Mucosa of gallbladder (tissue), 1 donor: Measurements from ENCODE around the gene VEPH1. TPM values are rescaled to one million over a fixed set of nuclear protein-coding genes. Genes with fewer than 3 reads are reported as not detected.

Experiments used
- DNase-seq: peaks from one replicate; pipeline ENCODE4 v3.0.0-alpha.2; 2020; ENCODE audit warnings: low spot score
- total RNA-seq: library from RNA; stranded (reverse); gene quantifications from one replicate; pipeline ENCODE4 v1.2.1, GENCODE V29; 2021
- donor health status: DM: no; HTN: no; CAD: no.

The VEPH1 gene
- total RNA-seq, 1 donor from 2014 or later = 3.1 TPM

DNA sequence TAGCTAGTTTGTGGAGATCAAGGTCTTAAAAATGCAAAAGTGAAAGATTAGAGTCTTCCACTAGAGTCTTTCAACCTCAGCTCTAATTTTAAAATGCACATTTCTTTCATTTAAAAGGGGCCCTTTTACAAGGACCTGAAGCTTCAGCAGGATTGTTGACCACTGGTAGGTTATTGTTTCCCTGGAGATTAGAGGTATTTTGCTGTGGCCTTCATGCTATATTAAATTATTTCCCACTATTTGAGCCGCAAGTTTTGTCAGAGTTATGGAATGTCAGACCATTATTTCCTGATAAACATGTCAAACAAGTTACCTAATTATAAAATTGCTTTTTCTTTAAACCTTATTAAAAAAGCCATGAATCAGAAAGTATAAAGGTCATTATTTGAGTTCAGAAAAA is 240.2 kb downstream of the VEPH1 start:
- DNase-seq = no peak

DNA sequence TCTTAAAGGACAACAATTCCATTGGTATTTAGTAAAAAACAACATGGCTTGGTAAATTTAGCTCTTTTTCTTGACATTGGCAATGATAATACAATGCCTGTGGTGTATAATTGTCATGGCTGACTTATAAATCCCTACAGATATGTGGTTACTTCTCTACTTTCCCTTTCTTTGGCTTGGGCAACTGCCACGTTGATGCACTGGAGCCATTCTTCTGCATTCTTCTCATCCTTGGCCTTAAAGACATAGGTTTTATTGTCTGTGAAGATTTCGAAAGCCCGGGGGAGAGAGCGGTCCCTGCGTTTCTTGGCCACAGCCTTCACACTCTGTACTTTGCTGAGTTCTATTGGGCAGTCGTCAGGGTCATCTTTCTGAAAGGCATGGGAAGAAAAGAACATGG is 242.2 kb downstream of the VEPH1 start:
- DNase-seq = no peak

DNA sequence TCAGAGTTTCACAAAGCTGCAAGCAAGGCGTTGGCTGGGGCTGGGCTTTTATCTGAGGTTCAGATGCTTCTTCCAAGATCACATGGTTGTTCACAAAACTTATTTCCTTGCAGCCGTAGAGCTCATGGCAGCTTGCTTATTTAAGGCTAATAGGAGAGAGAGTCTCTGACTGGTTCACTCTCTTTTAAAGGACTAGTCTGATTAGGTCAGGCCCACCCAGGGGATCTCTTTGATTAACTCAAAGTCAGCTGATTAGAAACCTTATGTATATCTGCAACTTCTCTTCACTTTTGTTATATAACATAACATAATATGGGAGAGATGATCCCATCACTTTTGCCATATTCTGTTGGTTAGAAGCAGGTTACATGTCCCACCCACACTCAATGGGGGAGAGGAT is 243.4 kb downstream of the VEPH1 start:
- DNase-seq = no peak

DNA sequence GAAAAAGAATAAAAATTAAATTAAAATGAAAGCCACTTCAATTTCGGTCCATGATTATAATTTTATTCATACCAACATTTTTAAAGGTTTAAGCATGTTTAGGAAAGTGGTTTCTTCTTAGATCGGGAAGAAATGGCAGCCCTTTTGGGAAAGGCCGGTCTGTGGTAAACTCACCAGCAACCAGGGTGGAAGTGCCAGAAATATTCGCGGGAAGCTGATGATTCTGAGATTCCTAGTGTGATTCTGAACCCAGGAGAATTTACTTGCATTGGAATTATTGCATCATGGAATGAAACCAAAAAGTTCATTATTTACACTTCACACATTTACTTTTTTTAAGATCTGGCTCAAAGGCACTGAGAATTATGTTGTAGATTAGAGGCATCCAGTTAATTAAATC is 246.1 kb downstream of the VEPH1 start:
- no peak for DNase-seq

DNA sequence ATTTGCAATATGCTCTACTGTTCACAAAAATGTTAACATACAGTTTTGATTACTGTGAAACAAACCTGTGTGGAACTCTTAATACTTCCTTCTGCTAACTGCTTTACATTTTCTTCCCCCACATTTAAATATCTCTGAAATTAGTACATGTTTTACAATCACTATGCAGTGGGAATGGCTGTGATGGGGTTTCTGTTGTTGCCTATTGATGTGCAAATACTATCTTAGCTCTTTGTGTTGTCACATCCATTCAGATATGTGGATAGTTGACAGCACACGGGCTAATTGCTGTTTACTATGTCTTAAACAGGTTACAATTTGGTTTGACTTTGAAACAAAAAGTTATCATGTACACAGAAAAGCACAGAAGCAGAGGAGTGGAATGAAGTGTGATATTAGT is 247.4 kb downstream of the VEPH1 start:
- DNase-seq = no peak

DNA sequence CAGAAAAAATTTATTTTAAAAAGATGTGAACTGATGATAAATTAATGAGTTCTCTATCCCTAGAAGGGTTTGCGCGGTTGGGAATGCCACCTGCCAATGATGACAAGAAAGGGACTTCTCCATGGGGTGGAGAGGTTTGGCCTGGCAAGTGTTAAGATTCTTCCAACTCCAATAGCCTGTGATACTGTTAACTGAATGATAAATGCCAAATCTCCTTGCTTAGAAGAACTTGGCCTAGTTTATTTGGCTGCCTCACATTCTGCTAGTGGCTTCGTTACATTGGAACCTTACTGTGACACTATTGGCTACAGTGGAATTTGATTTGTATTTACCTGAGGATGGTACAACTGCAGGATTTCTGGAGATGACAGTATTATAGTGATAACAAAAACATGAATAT is 251.5 kb downstream of the VEPH1 start:
- DNase-seq = no peak

DNA sequence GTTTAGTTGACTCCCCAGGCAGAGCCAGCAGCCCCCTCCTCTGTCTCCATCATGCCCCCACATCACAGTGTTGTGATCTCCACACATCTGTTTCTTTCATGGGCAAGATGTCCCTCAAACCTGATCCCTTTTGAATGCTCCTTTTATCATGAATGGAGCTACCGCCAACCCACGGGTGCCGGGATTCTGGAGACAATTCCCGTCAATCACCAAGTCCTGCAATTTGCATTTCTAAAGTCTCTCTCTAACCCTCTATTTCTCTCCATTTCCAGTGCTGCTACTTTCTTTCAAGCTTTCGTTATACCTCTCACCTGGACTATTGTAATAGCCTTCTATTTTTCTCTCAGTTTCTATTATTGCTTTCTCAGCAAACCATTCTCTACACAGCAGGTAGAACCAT is 253.6 kb downstream of the VEPH1 start:
- DNase-seq = no peak

DNA sequence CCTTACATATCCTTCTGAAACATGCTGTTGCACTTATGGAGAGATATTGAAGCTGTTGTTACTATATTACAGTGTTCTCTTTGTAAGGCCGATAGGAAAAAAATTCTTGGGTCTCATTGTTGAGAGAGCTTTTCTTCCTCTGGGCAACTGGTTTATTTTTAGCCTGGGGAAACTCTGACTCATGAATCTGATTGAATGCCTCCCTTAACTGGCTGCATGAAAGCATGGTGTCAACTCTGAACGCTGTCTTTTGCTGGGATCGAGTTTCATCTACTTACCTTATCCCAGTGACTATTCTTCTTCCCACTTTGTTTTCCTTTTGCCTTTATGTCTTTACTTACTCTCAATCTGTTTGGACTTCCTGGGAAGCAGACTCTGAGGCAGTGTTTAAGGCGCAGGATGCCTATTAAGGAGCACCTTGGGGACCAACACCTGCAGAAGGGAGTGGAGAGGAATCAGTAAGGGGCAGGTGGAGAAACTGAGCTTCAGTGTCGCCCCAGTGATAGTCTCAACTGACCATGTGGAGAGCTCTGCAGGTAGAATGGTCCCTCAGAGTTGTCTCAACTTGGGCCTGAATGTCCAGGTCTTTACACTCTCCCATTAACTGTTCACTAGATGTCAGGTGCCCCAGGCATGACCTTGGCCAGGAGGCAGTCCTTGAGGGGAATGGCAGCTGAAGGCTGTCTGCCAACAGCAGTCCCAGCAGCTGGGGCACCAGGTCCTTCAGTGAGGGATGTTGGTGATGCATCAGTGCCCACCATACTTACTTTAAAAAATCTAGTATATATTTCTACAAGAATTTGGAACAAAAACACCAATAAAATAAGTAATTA is 254.4 kb downstream of the VEPH1 start:
- no peak for DNase-seq

DNA sequence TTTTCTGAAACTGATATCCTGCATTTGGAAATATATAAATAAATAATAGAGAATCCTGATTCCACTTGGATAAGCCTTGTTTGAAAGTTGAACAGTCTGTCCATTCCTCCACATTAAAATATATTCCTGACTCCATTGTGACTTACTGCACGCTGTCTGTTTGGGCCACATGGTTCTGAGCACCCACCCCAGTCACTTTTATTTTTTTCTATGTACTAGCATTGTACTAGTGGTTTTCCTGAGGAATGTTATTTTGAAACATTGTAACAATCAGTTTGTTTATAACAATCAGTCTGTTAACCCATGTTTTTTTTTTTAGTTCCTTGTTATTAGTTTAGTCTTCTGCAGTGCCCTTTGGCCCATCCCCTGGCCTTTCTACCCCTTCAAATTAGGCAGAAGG is 255.8 kb downstream of the VEPH1 start:
- no peak for DNase-seq

DNA sequence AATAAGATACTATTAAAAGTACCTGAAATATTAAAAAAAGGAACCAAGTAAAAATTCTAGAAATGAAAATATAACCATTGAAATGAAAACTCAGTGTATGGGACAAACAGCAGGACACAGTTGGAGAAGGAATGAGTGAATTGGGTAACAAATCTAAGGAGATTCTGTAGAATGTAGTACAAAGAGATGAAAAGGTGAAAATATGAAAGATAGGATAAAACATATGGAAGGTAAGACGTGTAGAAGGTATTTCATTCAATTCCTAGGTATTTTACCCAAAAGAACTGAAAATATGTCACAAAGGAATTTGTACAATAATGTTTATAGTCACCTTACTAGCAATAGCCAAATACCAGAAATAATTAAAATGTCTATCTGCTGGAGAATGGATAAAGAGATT is 260.4 kb downstream of the VEPH1 start:
- DNase-seq = no peak

DNA sequence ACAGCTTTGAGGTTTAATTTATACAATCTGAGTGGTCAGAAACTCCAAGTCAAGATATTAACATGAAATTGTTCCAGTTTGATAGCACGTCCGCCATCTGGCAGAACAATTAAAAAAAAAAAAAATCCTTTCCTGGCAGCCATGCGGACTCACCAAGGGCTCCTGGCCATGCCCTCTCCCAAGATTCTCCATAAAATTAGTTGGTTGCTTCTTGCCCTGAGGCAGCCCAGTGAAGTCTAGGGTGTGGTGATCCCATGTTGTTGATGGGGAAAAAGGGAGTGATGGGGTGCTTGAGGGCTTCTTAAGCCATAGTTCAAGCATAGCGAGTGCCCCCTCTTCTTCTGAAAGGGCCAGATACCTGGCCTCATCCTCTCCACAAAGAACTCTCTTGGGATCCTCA is 261.6 kb downstream of the VEPH1 start:
- no peak for DNase-seq

DNA sequence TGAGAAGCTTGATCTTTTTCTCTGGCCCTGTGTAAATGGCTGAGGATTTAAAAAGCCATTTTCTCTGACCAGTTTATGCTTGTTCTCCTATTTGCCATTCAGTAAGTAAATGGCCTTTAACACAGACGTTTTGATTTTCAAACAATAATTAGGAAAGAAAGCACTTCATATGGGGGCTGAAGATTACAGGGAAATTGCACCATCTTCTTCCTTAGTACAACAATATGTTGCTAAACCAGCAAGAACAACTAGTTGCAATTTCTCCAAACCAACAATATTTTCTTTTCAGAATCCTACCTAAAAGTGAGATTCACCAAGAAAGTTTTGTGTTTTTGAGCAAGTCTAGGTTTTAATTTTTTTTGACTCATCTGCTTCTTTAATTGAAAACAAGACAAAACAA is 262.8 kb downstream of the VEPH1 start:
- DNase-seq = no peak

DNA sequence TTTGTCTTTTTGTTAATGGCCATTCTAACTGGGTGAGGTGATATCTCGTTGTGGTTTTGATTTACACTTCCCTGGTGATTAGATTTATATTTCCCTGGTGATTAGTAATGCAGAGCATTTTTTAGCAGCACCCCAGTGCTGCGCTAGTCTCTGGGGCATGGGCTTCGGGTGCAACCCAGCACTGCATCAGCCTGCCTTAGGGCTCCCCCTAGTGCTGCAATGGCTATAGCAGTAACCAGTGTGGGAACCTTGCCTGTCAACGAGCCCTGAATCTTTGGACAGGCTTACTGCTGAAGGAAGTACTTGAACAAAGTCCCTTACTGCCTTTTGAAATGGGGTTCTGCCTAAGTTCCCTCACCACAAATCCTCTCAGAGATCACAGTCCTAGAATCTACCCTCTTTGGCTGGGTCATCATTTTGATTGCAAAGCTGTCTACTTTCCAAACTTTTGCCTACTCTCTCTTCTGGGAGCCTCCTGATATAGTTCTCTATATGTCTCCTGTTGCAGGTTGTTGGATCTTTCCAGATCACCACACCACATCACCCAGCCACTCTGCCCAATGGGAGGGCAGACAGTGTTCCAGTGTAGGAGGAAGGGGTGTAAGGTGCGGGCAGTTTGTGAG is 264.0 kb downstream of the VEPH1 start:
- DNase-seq = peak; percentile 70

DNA sequence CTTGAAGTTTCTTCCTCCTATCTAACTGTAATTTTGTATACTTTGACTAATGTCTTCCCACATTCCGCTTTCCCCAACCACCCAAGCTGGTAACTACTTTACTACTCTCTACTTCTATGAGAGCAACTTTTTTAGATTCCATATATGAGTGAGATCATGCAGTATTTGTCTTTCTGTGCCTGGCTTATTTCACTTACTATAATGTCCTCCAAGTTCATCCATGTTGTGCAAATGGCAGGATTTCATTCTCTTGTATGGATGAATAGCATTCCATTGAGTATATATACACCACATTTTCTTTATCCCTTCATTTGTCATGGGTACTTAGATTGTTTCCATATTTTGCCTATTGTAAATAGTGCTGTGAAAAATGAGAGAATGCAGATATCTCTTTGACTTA is 264.8 kb downstream of the VEPH1 start:
- DNase-seq = no peak

DNA sequence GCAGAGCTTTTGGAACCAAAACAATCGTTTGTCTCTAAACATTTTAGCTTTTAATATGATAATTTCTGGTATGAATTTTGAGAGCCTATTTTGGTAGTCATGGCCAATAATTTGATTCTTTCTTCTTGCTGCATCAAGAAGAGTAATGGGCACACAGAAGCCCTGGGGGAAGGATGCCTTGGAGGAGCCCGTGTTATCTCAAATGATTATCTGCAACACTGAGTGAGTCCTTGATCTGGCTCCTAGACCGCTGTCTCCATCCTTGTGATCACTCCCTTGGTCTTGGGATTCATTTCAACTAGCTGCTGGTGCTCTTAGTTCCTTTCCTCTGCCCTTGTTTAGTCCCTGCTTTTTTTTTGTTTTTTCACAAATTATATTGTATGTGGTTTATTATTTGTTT is 265.3 kb downstream of the VEPH1 start:
- DNase-seq = no peak

DNA sequence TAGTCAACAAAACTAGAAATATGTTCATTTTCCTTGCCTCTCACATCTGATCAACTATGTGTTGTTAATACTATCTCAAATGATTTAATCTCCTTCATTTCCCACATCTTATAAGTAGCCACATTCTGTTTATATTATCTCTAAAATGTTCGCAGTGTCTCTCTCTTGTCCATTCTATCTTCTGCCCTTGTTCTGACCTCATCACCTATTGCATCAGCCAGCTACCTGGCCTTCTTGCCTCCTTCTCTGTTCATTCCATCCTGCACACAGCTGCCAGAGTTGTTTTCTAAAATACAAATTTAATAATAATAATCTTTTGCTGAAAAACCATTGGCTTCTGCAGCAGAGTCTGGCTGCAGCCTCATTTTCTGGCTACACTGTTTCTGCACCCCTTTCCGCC is 267.9 kb downstream of the VEPH1 start:
- DNase-seq = no peak

DNA sequence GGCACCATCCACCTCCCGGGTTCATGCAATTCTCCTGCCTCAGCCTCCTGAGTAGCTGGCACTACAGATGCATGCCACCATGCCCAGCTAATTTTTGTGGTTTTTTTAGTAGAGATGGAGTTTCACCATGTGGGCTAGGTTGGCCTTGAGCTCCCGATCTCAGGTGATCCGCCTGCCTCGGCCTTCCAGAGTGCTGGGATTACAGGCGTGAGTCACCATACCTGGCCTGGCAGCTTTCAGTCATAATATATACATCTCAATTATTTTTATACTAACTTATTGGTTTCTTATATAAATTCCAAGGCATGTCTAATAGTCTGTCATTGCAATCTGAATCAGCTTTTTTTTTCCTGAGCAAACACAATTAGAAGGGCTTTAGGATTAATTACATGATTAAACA is 269.3 kb downstream of the VEPH1 start:
- no peak for DNase-seq

DNA sequence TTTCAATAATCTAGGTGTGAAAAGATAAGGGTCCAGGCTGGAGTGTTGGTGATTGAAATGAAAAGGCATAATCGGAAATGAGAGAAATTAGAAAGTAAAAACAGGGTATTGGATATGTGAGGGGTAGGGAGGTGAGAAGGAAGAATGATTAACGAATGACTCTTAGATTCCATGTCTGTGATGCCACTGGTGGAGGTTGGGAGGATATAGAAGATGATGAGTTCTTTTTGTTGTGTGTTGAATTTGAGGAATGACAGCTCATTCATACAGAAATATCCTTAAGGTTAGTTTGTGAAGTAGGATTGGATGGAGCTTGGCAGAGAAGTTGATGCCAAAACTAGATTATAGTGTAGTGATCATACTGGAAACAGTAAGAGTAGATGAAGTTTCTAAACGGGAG is 271.1 kb downstream of the VEPH1 start:
- no peak for DNase-seq

DNA sequence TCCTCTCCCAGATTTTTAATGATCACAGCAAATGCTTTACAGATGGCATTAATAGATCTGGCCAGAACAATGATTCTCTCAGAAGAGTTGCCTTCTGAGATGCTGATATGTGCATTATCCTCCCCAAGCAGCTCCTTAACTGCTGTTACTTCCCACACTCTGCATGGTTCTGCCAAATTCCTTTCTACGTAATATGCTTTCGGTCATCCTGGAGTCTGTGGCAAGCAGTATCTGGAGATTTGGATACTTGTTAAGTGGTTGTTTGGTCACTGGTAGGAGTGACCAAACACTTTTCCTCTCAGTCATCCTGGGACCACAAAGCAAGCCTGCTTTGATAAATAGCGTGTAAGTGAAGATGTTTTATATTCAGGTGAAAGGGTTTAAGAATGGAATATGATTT is 272.1 kb downstream of the VEPH1 start:
- no peak for DNase-seq

DNA sequence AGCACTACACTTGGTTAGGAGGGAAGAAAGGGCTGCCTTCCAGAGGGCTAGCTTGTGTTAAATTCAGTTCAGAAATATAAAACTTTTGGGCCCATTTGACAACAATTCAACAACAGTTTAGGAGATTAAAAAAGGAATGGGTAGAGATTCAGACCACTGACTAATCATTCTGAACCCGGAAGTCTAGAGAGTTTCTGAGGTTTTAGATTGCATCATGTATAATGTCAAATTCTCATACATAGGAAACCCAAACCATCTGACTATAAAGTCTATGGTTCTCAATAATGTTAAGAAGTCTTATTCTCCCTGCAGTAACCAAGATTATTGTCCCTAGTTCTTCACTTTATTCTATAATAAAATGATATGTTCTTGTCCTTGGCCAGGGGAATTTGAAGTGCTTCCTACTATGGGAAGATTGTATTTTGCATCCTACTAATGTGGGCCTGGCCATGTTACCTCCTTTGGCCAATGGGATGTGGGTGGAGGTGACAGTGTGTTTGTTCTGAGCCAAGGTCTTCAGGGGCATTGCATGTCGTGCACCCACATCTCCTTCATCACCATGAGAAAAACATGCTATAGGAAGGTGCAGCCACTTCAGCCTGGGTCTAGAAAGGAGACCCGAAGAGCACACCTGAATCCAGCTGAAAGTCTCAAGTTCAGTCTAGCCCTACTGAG is 276.9 kb downstream of the VEPH1 start:
- DNase-seq = no peak

DNA sequence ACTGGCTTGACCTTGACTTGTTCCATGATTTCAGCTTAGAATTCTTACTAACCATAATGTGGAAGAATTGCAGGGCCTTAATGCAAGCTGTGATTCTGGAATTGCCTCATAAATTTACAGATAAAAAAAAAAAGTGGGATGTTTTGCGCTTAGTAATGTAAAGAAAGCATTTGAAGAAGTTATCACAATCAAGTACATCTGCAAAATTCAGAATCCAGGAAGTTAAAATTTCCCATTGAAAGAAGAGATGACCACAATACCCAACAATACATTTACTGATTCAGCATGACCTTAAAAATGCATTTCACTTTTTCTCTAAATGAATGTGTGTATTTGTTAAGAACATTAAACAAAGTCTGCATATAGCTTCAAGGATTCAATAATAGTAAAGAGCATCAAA is 278.2 kb downstream of the VEPH1 start:
- DNase-seq = no peak

DNA sequence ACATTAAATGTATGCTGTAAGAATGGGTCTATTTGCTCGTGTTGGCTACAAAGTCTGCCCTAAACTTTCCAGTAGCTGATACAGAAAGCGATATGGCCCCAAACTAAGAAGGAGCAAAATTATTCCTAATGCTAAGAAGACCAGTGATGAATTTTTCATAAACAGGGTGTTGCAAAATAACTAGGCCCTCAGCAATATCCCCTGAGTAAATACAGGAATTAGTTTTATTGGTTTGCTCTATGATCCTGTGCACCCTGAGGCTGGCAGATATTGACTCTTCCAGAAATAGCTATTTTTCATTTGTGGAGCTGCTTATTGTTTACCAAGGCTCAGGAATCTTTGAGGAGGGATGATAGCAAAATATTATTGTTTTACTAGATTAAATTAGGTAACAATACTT is 282.3 kb downstream of the VEPH1 start:
- no peak for DNase-seq

DNA sequence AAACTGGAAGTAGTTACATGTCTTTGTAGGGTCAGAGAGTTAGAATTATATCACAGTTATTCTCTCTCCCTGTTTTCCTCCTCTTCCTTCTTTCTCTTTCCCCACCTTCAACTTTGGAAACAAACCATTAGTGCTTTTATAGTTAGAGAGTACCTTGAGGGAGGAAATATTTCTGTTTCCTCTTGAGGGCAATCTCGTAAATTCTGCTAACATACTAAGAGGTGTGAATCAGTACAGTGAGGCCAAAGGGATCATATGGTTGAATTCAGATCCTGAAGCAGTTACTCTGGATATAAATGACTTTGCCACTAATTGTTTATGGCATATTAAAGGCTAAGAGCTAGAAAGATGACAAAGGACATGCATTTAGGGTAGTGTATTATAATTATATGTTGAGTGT is 283.0 kb downstream of the VEPH1 start:
- no peak for DNase-seq
